HepG2 (cell line): ENCODE measurements around the gene STK11. TPM values are rescaled to one million over a fixed set of nuclear protein-coding genes. Genes with fewer than 3 reads are reported as not detected.
A peak's percentile ranks its signal among the peaks of the same experiment; 100 is the strongest.

ENCODE experiments used
- ADNP ChIP-seq: sonication (generic); formaldehyde crosslinking; IDR thresholded peaks from 2 replicates; pipeline ENCODE4 v1.4.0; 2020; ENCODE audit warnings: missing genetic modification reagents
- BORCS8-MEF2B ChIP-seq: sonication (generic); formaldehyde crosslinking; IDR thresholded peaks from 2 replicates; pipeline ENCODE4 v1.8.0; 2022; ENCODE audit warnings: mild to moderate bottlenecking, missing genetic modification reagents
- EZH2 ChIP-seq: conservative IDR thresholded peaks from 2 replicates; pipeline ENCODE4 v1.6.1; 2012; ENCODE audit warnings: mild to moderate bottlenecking, low read depth, low read length, moderate library complexity
- FLYWCH1 ChIP-seq: sonication (generic); formaldehyde crosslinking; IDR thresholded peaks from 2 replicates; pipeline ENCODE4 v1.8.1; 2023; ENCODE audit warnings: mild to moderate bottlenecking, missing genetic modification reagents
- GABPB1 ChIP-seq: IDR thresholded peaks from 2 replicates; pipeline ENCODE4 v1.6.1; 2016; ENCODE audit warnings: mild to moderate bottlenecking, missing genetic modification reagents, moderate library complexity, missing compliant biosample characterization
- GMEB2 ChIP-seq: IDR thresholded peaks from 2 replicates; pipeline ENCODE4 v1.6.1; 2016; ENCODE audit warnings: missing biosample characterization, missing genetic modification reagents, low read depth
- HES4 ChIP-seq: sonication (generic); formaldehyde crosslinking; IDR thresholded peaks from 2 replicates; pipeline ENCODE4 v1.9.0; 2021; ENCODE audit warnings: mild to moderate bottlenecking, missing genetic modification reagents, borderline replicate concordance
- HOXA5 ChIP-seq: sonication (generic); formaldehyde crosslinking; IDR thresholded peaks from 2 replicates; pipeline ENCODE4 v1.4.0; 2020; ENCODE audit warnings: missing genetic modification reagents
- MIER2 ChIP-seq: IDR thresholded peaks from 2 replicates; pipeline ENCODE4 v1.6.1; 2016; ENCODE audit warnings: missing biosample characterization, missing genetic modification reagents
- MIER3 ChIP-seq: IDR thresholded peaks from 2 replicates; pipeline ENCODE4 v1.6.1; 2016; ENCODE audit warnings: missing compliant biosample characterization, borderline replicate concordance
- MYNN ChIP-seq: sonication (generic); formaldehyde crosslinking; IDR thresholded peaks from 2 replicates; pipeline ENCODE4 v1.4.0; 2020; ENCODE audit warnings: mild to moderate bottlenecking, low read depth, missing genetic modification reagents
- NCOA2 ChIP-seq: sonication (generic); formaldehyde crosslinking; IDR thresholded peaks from 2 replicates; pipeline ENCODE4 v1.8.0; 2022; ENCODE audit warnings: inconsistent platforms
- PHF8 ChIP-seq: sonication (generic); formaldehyde crosslinking; IDR thresholded peaks from 2 replicates; pipeline ENCODE4 v1.5.0; 2020; ENCODE audit warnings: missing genetic modification reagents
- RFXANK ChIP-seq: IDR thresholded peaks from 2 replicates; pipeline ENCODE4 v1.6.1; 2016
- RFXAP ChIP-seq: sonication (generic); formaldehyde crosslinking; IDR thresholded peaks from 2 replicates; pipeline ENCODE4 v1.4.0; 2020; ENCODE audit warnings: missing genetic modification reagents, borderline replicate concordance
- STAG1 ChIP-seq: sonication (generic); formaldehyde crosslinking; IDR thresholded peaks from 2 replicates; pipeline ENCODE4 v1.4.0; 2020; ENCODE audit warnings: missing genetic modification reagents
- TAF15 ChIP-seq: fragments of 200-400 bp; formaldehyde crosslinking; IDR thresholded peaks from one replicate; pipeline ENCODE4 v1.6.1; 2018; ENCODE audit warnings: mild to moderate bottlenecking, low read depth, low read length; ENCODE audit not compliant: poor library complexity, severe bottlenecking
- TCF7L2 ChIP-seq: IDR thresholded peaks from 2 replicates; pipeline ENCODE4 v1.6.1; 2011; ENCODE audit warnings: mild to moderate bottlenecking, low read depth, low read length, moderate library complexity
- THAP11 ChIP-seq: IDR thresholded peaks from 2 replicates; pipeline ENCODE4 v1.6.1; 2016; ENCODE audit warnings: missing biosample characterization, missing genetic modification reagents
- ZMAT5 ChIP-seq: sonication (generic); formaldehyde crosslinking; IDR thresholded peaks from 2 replicates; pipeline ENCODE4 v1.5.0; 2020; ENCODE audit warnings: mild to moderate bottlenecking, low read depth, missing genetic modification reagents, borderline replicate concordance
- ZNF12 ChIP-seq: sonication (generic); formaldehyde crosslinking; IDR thresholded peaks from 2 replicates; pipeline ENCODE4 v1.5.0; 2020; ENCODE audit warnings: missing genetic modification reagents
- ZNF121 ChIP-seq: sonication (generic); formaldehyde crosslinking; IDR thresholded peaks from 2 replicates; pipeline ENCODE4 v1.5.0; 2020; ENCODE audit warnings: mild to moderate bottlenecking, missing genetic modification reagents
- ZNF17 ChIP-seq: sonication (generic); formaldehyde crosslinking; IDR thresholded peaks from 2 replicates; pipeline ENCODE4 v1.5.0; 2020; ENCODE audit warnings: mild to moderate bottlenecking, missing genetic modification reagents
- ZNF180 ChIP-seq: sonication (generic); formaldehyde crosslinking; IDR thresholded peaks from 2 replicates; pipeline ENCODE4 v1.4.0; 2020; ENCODE audit warnings: low read depth, missing genetic modification reagents, borderline replicate concordance
- ZNF205 ChIP-seq: IDR thresholded peaks from 2 replicates; pipeline ENCODE4 v1.6.1; 2018; ENCODE audit warnings: missing biosample characterization, missing genetic modification reagents
- ZNF331 ChIP-seq: sonication (generic); formaldehyde crosslinking; IDR thresholded peaks from 2 replicates; pipeline ENCODE4 v1.4.0; 2020; ENCODE audit warnings: missing genetic modification reagents
- ZNF619 ChIP-seq: sonication (generic); formaldehyde crosslinking; IDR thresholded peaks from 2 replicates; pipeline ENCODE4 v1.4.0; 2020; ENCODE audit warnings: mild to moderate bottlenecking, missing genetic modification reagents
- polyA plus RNA-seq, 8 experiments: library from polyadenylated mRNA; depleted of rRNA in 3 of 8; stranded (reverse) in 7 of 8; unstranded in 1 of 8; fragments of >200 nt; fragmentation: Illumina TruSeq in 4 of 8; extraction: Trizol in 4 of 8; gene quantifications; 2 replicates each; pipeline versions ENCODE4 v1.2.1 to v1.2.3, GENCODE V29; 2011 to 2016; ENCODE audit warnings: low read depth in 4 of 8, missing spikeins in 1 of 8, mixed read lengths in 1 of 8; ENCODE audit not compliant: insufficient read depth in 1 of 8
- total RNA-seq, 5 experiments: library from RNA; depleted of rRNA; stranded (reverse); fragments of >200 nt; fragmentation: Illumina TruSeq; extraction: Trizol; gene quantifications; 2 replicates each; pipeline ENCODE4 v1.2.3, GENCODE V29; 2016; ENCODE audit warnings: low read depth in 1 of 5
- TF ChIP-seq, protein P1 (sequence below): sonication (generic); IDR thresholded peaks from 2 replicates; pipeline ENCODE4 v1.6.1; 2016; ENCODE audit warnings: low read depth, borderline replicate concordance

Gene STK11
- total and polyA plus RNA-seq, 2 of the 13 experiments (the other 11 are each of a cell fraction or from before 2014, with no cell fraction given): 27.5 to 43.6 TPM

DNA sequence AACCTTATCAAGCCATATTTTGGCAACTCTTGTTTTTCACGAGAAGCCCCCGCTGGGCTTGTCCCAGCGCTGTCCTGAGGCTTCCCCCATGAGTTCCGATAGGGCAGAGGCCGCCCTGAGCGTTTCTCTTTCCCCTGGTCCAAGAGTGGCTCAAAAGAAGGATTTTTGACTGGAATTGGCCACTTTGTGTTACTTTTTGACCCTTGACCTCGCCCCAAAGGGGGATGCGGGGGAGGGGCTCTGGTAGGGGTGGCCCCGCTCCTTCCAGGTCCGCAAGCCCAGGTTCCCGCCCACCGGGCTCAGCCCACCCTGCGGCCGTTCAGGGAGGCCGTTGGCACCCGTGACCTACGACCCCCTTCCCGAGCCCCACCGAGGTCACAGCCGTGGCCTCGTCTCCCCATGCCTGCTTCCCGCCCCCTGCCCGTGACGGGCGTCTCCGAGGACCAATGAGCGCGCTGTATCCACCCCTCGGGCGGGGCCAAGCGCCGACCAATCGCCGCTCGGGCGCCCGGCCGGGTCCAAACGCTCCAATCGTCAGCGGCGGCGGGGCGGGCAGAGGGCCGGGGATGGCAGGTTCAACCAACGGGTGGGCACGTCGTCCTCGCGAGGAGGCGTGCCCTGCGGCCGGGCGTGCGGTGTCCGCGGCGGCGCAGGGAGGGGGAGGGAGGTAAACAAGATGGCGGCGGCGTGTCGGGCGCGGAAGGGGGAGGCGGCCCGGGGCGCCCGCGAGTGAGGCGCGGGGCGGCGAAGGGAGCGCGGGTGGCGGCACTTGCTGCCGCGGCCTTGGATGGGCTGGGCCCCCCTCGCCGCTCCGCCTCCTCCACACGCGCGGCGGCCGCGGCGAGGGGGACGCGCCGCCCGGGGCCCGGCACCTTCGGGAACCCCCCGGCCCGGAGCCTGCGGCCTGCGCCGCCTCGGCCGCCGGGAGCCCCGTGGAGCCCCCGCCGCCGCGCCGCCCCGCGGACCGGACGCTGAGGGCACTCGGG, at the start of gene STK11 (continued):
- TF ChIP-seq GMEB2 (CRISPR knock-in tag): peak; percentile 86
- peak; percentile 21; the same call in 1 of the 2 replicates for TF ChIP-seq MIER3
- no peak for TF ChIP-seq NCOA2 (CRISPR knock-in tag)
- TF ChIP-seq STAG1: no peak
- no peak; the same call in 1 of the 2 replicates for TF ChIP-seq ZNF331 (CRISPR knock-in tag)
- peak; percentile 19; the same call in 1 of the 2 replicates for TF ChIP-seq ZNF205
- TF ChIP-seq ZNF121: no peak
- no peak for TF ChIP-seq RFXANK (CRISPR knock-in tag)
- no peak for TF ChIP-seq ZNF180 (CRISPR knock-in tag)
- TF ChIP-seq MYNN (CRISPR knock-in tag): no peak
- TF ChIP-seq ZNF619 (CRISPR knock-in tag): no peak
- no peak for TF ChIP-seq FLYWCH1 (CRISPR knock-in tag)
- TF ChIP-seq THAP11 (CRISPR knock-in tag): peak; percentile 81
- TF ChIP-seq ZNF17 (CRISPR knock-in tag): no peak
- TF ChIP-seq GABPB1: peak; percentile 83
- TF ChIP-seq HES4 (CRISPR knock-in tag): no peak
- TF ChIP-seq RFXAP (CRISPR knock-in tag): 0 out of 2 replicates have a peak, but pooled peaks have one; percentile 69
- TF ChIP-seq HOXA5 (CRISPR knock-in tag): no peak
- TF ChIP-seq PHF8 (CRISPR knock-in tag): peak; percentile 65; the same call in 1 of the 2 replicates
- no peak for TF ChIP-seq MIER2 (CRISPR knock-in tag)
- TF ChIP-seq ZMAT5 (CRISPR knock-in tag): no peak
- TF ChIP-seq ADNP: no peak
- TF ChIP-seq EZH2: no peak
- TF ChIP-seq TCF7L2: no peak
- TF ChIP-seq BORCS8-MEF2B (CRISPR knock-in tag): peak; percentile 31; the same call in 1 of the 2 replicates
- TF ChIP-seq ZNF12 (CRISPR knock-in tag): no peak
- TF ChIP-seq, protein P1, sequence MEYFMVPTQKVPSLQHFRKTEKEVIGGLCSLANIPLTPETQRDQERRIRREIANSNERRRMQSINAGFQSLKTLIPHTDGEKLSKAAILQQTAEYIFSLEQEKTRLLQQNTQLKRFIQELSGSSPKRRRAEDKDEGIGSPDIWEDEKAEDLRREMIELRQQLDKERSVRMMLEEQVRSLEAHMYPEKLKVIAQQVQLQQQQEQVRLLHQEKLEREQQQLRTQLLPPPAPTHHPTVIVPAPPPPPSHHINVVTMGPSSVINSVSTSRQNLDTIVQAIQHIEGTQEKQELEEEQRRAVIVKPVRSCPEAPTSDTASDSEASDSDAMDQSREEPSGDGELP: peak; percentile 52; the same call in 1 of the 2 replicates
- TF ChIP-seq TAF15: no peak
